ENCODE measurements around the gene PDYN.

Gene PDYN

GRCh38 chr20:1992359-1993110 is 1.3 kb downstream of the PDYN start:
- DNase-seq: no peak

- no peak for DNase-seq
Measured at GRCh38 chr20:1987826-1988225, 6.0 kb downstream of the PDYN start.

- DNase-seq: no peak
Measured at GRCh38 chr20:1983301-1983700, 10.6 kb downstream of the PDYN start.

- no peak for DNase-seq
Measured at GRCh38 chr20:1982686-1983085, 11.2 kb downstream of the PDYN start.

- no peak for DNase-seq
Measured at GRCh38 chr20:1979106-1979778, 14.6 kb downstream of the PDYN start.

- no peak for DNase-seq
Measured at GRCh38 chr20:1975291-1975690, 18.6 kb downstream of the PDYN start.

- no peak for DNase-seq
Measured at GRCh38 chr20:1973601-1974440, 20.0 kb downstream of the PDYN start.

- no peak for DNase-seq
Measured at GRCh38 chr20:1971893-1972586, 21.8 kb downstream of the PDYN start.

- no peak for DNase-seq
Measured at GRCh38 chr20:1968964-1969363, 24.9 kb downstream of the PDYN start.

GRCh38 chr20:1965520-1966351 is 28.1 kb downstream of the PDYN start:
- peak; percentile 83 for DNase-seq

- no peak for DNase-seq
Measured at GRCh38 chr20:1964659-1965405, 29.0 kb downstream of the PDYN start.

GRCh38 chr20:1964061-1964460 is 29.8 kb downstream of the PDYN start:
- DNase-seq: no peak

- no peak for DNase-seq
Measured at GRCh38 chr20:1961374-1961773, 32.5 kb downstream of the PDYN start.

- no peak for DNase-seq
Measured at GRCh38 chr20:1959156-1959555, 34.7 kb downstream of the PDYN start.

- DNase-seq: no peak
Measured at GRCh38 chr20:1958426-1958825, 35.4 kb downstream of the PDYN start.

GRCh38 chr20:1955217-1955616 is 38.6 kb downstream of the PDYN start:
- no peak for DNase-seq

- DNase-seq: no peak
Measured at GRCh38 chr20:1953621-1954020, 40.2 kb downstream of the PDYN start.

GRCh38 chr20:1952737-1953530 is 40.9 kb downstream of the PDYN start:
- DNase-seq: peak; percentile 94

GRCh38 chr20:1951436-1952115 is 42.3 kb downstream of the PDYN start:
- no peak for DNase-seq

GRCh38 chr20:1950836-1951235 is 43.0 kb downstream of the PDYN start:
- no peak for DNase-seq

Measured in NCI-H2171 treated with DMSO at 0.1 percent for 48 hours (cell line).